Astrocyte (in vitro differentiated cells and primary cell): ENCODE measurements around the gene RPS6KA2. TPM values are rescaled to one million over a fixed set of nuclear protein-coding genes. Genes with fewer than 3 reads are reported as not detected.

Source experiments
- DNase-seq: peaks from one replicate; pipeline ENCODE4 v3.0.0-alpha.2; 2010; ENCODE audit warnings: low read depth
- FAIRE-seq: peaks from 2 replicates; lab custom pipeline; 2011; peaks lifted over from hg19 to GRCh38; lab: Jason Lieb, UNC
- H2AFZ ChIP-seq: 2 replicates; pipeline ENCODE4 v1.6.0; 2012; ENCODE audit warnings: low read depth, low read length, inconsistent platforms
- H3K27ac ChIP-seq: 2 replicates; pipeline ENCODE4 v1.5.1; 2011; ENCODE audit warnings: low read depth, low read length, inconsistent platforms
- H3K27me3 ChIP-seq: 2 replicates; pipeline ENCODE4 v1.6.0; 2011; ENCODE audit warnings: low read length, inconsistent platforms; ENCODE audit not compliant: insufficient read depth
- H3K36me3 ChIP-seq: 2 replicates; pipeline ENCODE4 v1.5.1; 2011; ENCODE audit warnings: low read length, inconsistent platforms; ENCODE audit not compliant: insufficient read depth
- H3K4me1 ChIP-seq: 2 replicates; pipeline ENCODE4 v1.5.1; 2011; ENCODE audit warnings: low read length, inconsistent platforms; ENCODE audit not compliant: insufficient read depth
- H3K4me2 ChIP-seq: 2 replicates; pipeline ENCODE4 v1.6.0; 2012; ENCODE audit warnings: low read length, inconsistent platforms
- H3K4me3 ChIP-seq: 2 replicates; pipeline ENCODE4 v1.5.1; 2011; ENCODE audit warnings: low read depth, mild to moderate bottlenecking, low read length, inconsistent platforms; ENCODE audit not compliant: insufficient read depth
- H3K79me2 ChIP-seq: 2 replicates; pipeline ENCODE4 v1.6.0; 2012; ENCODE audit warnings: mild to moderate bottlenecking, low read length, inconsistent platforms; ENCODE audit not compliant: insufficient read depth
- H3K9ac ChIP-seq: 2 replicates; pipeline ENCODE4 v1.6.0; 2012; ENCODE audit warnings: mild to moderate bottlenecking, low read length, inconsistent platforms
- H3K9me3 ChIP-seq: 2 replicates; pipeline ENCODE4 v1.5.1; 2012; ENCODE audit warnings: low read depth, mild to moderate bottlenecking, low read length, inconsistent platforms; ENCODE audit not compliant: insufficient read depth
- H4K20me1 ChIP-seq: 2 replicates; pipeline ENCODE4 v1.6.0; 2012; ENCODE audit warnings: low read length, inconsistent platforms; ENCODE audit not compliant: insufficient read depth
- H3K27ac Mint-ChIP-seq: one replicate; pipeline ENCODE4 v1.8.0; 2021; ENCODE audit warnings: mild to moderate bottlenecking, mixed read lengths; ENCODE audit not compliant: unreplicated experiment
- H3K27me3 Mint-ChIP-seq: one replicate; pipeline ENCODE4 v1.8.0; 2021; ENCODE audit warnings: low read depth, mixed read lengths; ENCODE audit not compliant: unreplicated experiment
- H3K36me3 Mint-ChIP-seq: one replicate; pipeline ENCODE4 v1.8.0; 2021; ENCODE audit warnings: low read depth, mixed read lengths; ENCODE audit not compliant: unreplicated experiment
- H3K4me1 Mint-ChIP-seq: one replicate; pipeline ENCODE4 v1.8.0; 2021; ENCODE audit warnings: low read depth, mixed read lengths; ENCODE audit not compliant: unreplicated experiment
- H3K4me3 Mint-ChIP-seq: one replicate; pipeline ENCODE4 v1.8.0; 2021; ENCODE audit warnings: mild to moderate bottlenecking, moderate library complexity, mixed read lengths; ENCODE audit not compliant: unreplicated experiment
- H3K9me3 Mint-ChIP-seq: one replicate; pipeline ENCODE4 v1.8.0; 2021; ENCODE audit warnings: mild to moderate bottlenecking, mixed read lengths; ENCODE audit not compliant: unreplicated experiment
- EZH2 ChIP-seq: IDR thresholded peaks from 2 replicates; pipeline ENCODE4 v1.6.1; 2012; ENCODE audit warnings: mild to moderate bottlenecking, low read length, inconsistent platforms; ENCODE audit not compliant: insufficient read depth
- total RNA-seq: library from RNA; stranded (reverse); gene quantifications from 2 replicates; pipeline ENCODE4 v1.2.1, GENCODE V29; 2021
- TF ChIP-seq, protein P1 (sequence below): IDR thresholded peaks from 2 replicates; pipeline ENCODE4 v1.5.1; 2011; ENCODE audit warnings: low read depth, mild to moderate bottlenecking, inconsistent platforms, low read length, moderate library complexity; ENCODE audit not compliant: insufficient read depth

Gene RPS6KA2
- total RNA-seq, 1 donor from 2014 or later = 33.5 TPM

DNA sequence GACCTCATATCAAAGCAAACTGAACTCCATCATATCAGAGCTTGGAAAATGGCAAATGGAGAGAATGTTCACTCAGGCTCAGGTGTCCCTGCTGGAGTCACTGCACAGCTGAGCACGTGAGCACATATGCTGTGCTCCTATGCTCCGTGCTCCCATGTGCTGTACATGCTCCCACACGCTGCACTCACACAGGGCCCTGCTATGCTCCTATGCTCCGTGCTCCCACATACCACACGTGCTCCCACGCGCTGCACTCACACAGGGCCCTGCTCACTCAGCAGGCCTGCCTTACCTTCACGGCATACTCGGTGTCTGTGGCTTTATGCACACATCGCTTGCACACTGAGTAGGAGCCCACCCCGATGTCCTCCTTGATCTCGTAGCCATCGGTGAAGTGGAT lies 178.6 kb downstream of the RPS6KA2 start:
- Mint-ChIP-seq H3K27ac (no peak overlapping the region), H3K27me3 (no peaks in the 10 kb centered on the region), H3K9me3 (no peaks in the 10 kb centered on the region), H3K36me3 (peaks cover 22% of the 10 kb centered on the region), H3K4me1 (peaks cover 5% of the 10 kb centered on the region), H3K4me3 (no peak overlapping the region)
- no peak overlapping the region for H2AFZ ChIP-seq
- peaks cover 7% of the 10 kb centered on the region for H3K36me3 ChIP-seq
- FAIRE-seq = no peak
- no peak overlapping the region for H3K4me3 ChIP-seq
- no peaks in the 10 kb centered on the region for H3K4me1 ChIP-seq
- H3K79me2 ChIP-seq = no peaks in the 10 kb centered on the region
- no peak overlapping the region for H3K4me2 ChIP-seq
- DNase-seq = no peak
- H4K20me1 ChIP-seq = no peaks in the 10 kb centered on the region
- TF ChIP-seq, protein P1, sequence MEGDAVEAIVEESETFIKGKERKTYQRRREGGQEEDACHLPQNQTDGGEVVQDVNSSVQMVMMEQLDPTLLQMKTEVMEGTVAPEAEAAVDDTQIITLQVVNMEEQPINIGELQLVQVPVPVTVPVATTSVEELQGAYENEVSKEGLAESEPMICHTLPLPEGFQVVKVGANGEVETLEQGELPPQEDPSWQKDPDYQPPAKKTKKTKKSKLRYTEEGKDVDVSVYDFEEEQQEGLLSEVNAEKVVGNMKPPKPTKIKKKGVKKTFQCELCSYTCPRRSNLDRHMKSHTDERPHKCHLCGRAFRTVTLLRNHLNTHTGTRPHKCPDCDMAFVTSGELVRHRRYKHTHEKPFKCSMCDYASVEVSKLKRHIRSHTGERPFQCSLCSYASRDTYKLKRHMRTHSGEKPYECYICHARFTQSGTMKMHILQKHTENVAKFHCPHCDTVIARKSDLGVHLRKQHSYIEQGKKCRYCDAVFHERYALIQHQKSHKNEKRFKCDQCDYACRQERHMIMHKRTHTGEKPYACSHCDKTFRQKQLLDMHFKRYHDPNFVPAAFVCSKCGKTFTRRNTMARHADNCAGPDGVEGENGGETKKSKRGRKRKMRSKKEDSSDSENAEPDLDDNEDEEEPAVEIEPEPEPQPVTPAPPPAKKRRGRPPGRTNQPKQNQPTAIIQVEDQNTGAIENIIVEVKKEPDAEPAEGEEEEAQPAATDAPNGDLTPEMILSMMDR = no peak
- no peak for TF ChIP-seq EZH2
- H3K27ac ChIP-seq = no peak overlapping the region
- H3K9ac ChIP-seq = no peak overlapping the region
- no peaks in the 10 kb centered on the region for H3K9me3 ChIP-seq
- no peaks in the 10 kb centered on the region for H3K27me3 ChIP-seq

DNA sequence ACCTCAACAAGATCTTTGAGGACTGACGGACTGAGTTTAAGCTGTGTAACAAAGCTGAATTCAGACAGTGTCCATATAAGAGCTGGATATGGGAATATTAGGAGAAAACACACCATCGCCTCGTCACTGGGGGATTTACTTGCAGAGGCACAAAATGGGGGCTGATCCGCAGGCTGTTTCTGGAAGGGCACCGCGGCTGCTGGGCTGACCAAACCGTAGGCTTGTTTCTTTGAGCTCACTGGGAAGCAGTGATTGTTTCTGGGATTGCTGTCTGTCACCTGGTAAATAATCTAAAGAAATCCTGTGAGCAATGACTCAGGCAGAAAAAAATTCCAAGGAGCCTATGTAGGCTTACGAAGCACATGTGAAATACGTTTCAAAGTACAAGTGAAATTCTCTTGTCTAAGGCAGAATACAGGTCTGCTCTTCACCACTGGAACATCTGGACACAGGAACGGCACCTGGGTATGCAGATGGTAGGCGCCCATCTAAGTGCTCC lies 180.4 kb downstream of the RPS6KA2 start:
- Histone ChIP-seq H3K9ac (no peak overlapping the region), H3K27ac (no peak overlapping the region), H3K9me3 (no peaks in the 10 kb centered on the region), H3K27me3 (no peaks in the 10 kb centered on the region), H3K4me3 (no peak overlapping the region), H3K4me1 (no peaks in the 10 kb centered on the region), H3K4me2 (no peak overlapping the region), H2AFZ (no peak overlapping the region), H3K79me2 (no peaks in the 10 kb centered on the region), H4K20me1 (no peaks in the 10 kb centered on the region), H3K36me3 (peaks cover 7% of the 10 kb centered on the region)
- peaks cover 5% of the 10 kb centered on the region for H3K4me1 Mint-ChIP-seq
- H3K27me3 Mint-ChIP-seq = no peaks in the 10 kb centered on the region
- TF ChIP-seq, protein P1 = no peak
- TF ChIP-seq EZH2 = no peak
- H3K9me3 Mint-ChIP-seq = no peaks in the 10 kb centered on the region
- no peak for DNase-seq
- H3K4me3 Mint-ChIP-seq = peak overlapping the region; percentile 50
- no peak for FAIRE-seq
- peaks cover 25% of the 10 kb centered on the region for H3K36me3 Mint-ChIP-seq
- H3K27ac Mint-ChIP-seq = peak overlapping the region; percentile 43

DNA sequence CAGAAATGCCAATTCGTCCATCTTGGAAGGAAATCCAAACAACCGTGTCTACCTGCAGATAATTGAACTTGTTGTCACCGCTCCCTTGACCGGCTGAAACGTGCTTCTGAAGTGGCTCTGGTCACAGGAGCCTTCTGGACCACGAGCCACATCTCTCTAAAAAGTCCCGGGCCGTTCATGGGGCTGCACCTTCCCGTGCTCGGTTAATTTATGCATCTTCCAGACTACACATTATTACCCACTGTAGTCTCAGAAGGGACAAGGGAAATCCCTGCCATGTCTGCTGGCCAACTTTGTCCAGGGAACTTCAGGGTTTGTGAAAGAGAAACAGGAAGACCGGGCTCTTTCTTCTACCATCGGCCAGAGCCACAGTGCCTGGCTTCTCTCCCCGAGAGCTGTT lies 180.9 kb downstream of the RPS6KA2 start:
- Histone ChIP-seq H3K9ac (no peak overlapping the region), H2AFZ (no peak overlapping the region), H3K4me2 (no peak overlapping the region), H3K36me3 (peaks cover 7% of the 10 kb centered on the region), H4K20me1 (no peaks in the 10 kb centered on the region), H3K27me3 (no peaks in the 10 kb centered on the region), H3K9me3 (no peaks in the 10 kb centered on the region), H3K4me3 (no peak overlapping the region), H3K4me1 (no peaks in the 10 kb centered on the region), H3K79me2 (no peaks in the 10 kb centered on the region), H3K27ac (no peak overlapping the region)
- H3K36me3 Mint-ChIP-seq = peaks cover 21% of the 10 kb centered on the region
- no peak overlapping the region for H3K27ac Mint-ChIP-seq
- H3K4me3 Mint-ChIP-seq = no peak overlapping the region
- no peaks in the 10 kb centered on the region for H3K27me3 Mint-ChIP-seq
- H3K4me1 Mint-ChIP-seq = peaks cover 5% of the 10 kb centered on the region
- FAIRE-seq (no peak), DNase-seq (no peak)
- no peaks in the 10 kb centered on the region for H3K9me3 Mint-ChIP-seq
- TF ChIP-seq, protein P1 = no peak
- no peak for TF ChIP-seq EZH2
